GM21723 (cell line): ENCODE measurements around the gene IMPDH1.

Experiments
- ATAC-seq: cut with Tn5 transposase; IDR thresholded peaks from one replicate; pipeline ENCODE4 v1.9.1; 2021; ENCODE audit warnings: mild to moderate bottlenecking, moderate library complexity; ENCODE audit not compliant: unreplicated experiment

Gene IMPDH1

DNA sequence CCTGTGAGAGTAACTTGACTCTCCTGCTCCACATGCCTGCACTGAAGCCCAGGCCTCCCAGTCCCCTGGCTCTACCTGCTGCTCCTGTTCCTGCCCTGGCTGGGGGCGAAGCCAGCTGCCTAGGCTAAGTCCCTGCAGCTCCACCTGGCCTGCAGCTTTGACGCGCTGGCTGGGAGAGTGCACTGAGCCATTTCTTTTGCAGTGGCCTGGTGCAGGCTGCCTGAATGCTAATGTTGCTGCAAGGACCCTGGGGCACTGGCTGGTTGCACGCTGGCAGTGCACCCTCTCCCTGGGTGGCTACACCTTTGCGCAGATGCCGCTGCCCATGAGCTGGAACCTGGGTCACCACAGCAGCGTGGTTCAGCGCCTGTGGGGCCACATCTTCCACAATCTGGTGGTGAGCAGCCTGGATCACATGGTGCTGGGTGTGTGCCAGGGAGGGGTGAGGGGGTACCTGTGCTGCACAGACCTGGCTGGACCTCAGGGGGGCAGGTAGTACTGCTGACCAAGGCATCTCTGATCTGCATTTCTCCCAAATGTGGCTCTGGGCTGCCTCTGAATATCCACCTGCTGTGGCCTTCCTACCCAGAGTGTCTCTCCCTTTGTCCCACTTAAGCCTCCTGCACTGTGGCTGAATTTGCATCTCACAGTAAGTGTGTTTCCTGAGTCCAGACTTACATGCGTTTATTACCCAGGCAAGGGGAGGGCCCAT is 20.0 kb downstream of the IMPDH1 start:
- ATAC-seq, result no peak

DNA sequence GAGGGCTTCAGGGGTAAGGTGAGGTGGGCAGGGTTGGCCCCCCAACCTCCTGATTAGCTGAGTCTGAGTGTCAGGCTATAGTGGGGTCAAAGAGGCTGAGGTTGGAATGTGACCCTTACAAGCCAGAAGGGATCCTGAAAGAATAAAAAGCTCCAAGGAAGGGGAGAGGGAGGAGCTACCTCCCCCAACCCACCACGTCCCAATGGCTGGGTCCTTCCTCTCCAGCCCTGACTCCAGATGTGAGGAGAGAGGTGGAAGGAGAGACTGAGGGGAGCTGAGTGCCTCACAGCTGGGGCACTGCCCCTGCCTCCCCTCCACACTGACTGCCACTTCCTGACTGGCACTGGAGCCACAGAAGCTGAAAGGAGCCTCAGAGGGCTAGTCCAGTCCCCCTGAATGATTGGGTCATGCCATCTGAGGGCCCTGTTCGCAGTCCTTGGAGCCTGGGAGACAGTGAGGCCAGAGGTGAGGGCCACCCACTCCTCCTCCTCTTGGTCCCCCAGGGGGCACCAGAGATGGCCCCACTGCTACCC is 20.6 kb downstream of the IMPDH1 start:
- ATAC-seq, result no peak

DNA sequence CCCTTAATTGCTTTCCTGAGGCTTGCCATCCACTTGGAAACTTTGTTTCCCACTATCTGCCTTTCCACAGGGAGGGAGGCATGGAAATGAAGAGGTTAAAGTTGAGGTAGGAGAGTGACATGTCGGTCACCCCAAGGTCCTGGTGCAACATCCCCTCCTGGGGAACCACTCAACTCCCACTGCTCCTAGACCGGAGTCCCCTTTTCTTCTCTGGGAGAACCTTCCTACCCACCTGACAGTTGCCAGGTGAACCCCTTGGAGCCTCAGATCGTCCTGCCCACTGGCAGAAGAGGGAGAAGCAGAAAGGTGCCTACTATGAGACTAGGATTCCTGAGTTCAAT is 21.7 kb downstream of the IMPDH1 start:
- no peak for ATAC-seq

DNA sequence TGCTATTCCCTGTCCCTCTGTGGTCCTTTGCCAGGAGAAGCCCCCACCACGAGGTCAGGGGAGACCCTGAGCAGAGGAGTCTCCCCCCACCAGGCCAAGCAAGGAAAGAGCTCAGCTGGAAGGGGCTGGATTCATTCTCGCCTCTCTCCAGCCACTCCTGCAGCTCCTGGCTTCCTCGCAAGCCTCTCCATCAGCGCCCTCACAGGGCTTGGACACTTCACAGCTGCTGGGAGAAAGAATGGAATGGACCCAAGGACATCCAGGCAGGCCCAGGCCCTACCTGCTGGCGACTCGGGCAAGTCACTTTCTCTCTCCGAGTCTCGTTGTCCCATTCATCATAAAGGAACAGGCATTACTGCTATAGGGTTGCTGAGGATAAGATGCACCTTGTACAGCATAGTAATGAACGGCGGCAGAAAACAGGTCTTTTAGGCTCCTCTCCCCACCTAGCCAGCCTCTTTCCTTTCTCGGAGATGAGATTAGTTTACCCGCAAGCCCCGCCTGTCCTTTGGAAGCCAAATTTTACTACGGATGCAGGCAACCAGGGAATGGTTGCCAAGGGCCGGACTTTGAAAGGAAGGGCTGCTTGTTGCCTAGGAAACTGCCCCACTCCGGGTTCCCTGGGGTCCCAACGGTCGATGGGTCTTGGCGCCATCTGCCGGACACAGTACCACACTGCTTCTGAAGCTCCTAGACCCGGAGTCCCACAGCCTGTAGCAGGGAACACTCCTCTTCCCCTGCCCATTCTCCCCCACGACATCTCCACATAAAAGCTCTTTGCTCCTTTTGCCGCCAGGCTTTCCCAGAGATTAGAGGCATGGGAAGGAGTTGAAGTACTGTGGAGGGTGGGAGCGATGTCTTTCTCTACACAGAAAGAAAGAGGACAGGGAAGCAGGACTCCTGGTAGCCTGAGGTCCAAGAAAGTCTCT is 22.3 kb downstream of the IMPDH1 start:
- no peak for ATAC-seq

DNA sequence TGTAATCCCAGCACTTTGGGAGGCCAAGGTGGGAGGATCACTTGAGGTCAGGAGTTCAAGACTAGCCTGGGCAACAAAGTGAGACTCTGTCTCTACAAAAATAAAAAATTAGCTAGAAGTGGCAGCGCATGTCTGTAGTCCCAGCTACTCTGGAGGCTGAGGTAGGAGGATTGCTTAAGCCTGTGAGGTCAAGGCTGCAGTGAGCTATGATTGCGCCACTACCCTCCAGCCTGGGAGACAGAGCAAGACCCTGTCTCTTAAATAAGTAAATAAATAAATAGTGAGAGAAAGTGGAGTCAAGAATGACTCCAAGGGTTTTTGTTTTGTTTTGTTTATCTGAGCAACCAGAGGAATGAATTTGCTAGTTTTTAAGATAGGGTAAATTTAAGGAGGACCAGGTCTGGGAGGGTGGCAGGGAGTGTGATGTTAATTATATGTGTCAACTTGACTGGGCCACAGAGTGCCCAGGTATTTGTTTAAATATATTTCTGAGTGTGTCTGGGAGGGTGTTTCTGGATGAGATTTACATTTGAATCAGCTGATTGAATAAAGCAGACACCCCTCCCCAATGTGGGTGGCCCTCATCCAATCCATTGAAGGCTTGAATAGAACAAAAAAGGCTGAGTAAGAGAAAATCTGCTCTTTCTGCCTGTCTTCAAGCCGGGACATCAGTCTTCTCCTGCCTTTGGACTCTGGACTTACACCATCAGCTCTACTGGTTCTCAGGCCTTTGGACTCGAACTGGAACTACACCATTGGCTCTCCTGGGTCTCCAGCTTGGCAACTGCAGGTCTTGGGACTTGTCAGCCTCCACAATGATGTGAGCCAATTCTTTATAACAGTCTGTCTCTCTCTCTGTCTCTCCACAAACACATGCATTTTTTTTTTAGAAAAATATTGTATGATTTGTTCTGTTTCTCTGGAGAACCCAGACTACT is 23.5 kb downstream of the IMPDH1 start:
- no peak for ATAC-seq

DNA sequence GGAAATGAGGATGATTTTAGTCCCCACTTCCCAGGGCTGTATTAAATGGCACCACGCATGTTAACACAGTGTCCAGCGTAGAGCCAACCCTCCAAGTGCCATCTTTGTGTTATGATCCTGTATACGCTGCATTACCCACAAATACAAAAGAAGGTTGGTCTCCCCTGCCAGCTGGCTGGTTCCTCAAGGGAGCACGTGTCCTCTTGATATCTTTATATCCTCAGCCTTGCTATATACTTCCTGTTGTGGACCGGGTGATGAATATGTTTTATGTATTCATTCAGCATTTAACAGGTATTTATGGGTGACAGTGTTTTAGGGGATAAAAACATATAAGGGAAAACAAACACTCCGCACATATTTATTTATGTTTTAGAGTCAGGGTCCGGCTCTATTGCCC is 25.1 kb downstream of the IMPDH1 start:
- no peak for ATAC-seq

DNA sequence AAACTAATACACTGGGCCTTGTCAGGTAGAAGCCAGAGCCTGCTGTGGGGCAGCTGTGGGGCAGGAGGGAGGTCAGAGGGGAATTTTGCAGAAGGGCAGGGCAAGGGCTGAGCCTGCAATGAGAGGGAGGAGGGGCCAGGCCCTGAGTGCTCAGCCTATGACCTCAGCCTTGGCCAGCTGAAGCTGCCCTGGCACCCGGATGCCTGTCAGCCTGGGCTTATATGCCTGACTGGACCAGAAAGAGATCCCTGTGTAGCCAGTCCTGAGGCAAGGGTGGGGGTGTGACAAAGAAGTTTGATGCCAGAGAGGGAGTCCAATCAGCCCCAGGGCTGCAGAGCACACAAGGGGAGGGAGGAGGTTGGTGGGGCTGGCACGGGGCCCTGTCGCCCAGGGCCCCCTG is 26.0 kb downstream of the IMPDH1 start:
- ATAC-seq, result no peak

DNA sequence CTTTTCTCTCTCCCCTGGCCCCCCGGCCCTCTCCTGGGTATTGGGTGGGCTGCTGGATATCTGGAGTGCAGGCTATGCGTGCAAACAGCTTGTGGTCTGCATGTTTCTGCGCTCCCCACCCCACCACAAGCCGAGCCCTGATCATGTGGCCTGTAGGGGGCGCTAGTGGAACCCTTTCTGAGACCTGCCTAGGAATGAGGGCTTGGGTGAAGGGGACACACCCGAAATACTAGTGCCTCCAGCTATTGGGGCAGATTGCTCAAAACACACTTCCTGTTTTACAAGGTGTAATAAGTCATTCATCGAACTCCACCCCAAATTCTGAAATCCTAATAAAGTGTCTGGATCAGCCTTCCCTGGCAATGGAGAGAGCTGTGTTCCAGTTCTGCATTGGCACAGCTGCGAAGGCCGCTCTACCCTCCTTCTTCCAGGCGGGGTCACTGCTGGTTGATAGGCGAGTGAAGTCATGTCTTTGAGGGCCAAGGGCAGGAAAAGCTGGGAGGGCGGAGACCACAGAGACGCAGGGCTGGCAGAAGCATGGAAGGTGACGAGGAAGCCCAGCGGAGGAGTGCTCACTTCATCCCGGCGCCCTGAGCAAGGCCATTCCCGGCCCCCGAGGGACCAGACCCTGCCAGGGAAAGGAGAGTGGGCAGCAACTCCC is 28.5 kb downstream of the IMPDH1 start:
- no peak for ATAC-seq

DNA sequence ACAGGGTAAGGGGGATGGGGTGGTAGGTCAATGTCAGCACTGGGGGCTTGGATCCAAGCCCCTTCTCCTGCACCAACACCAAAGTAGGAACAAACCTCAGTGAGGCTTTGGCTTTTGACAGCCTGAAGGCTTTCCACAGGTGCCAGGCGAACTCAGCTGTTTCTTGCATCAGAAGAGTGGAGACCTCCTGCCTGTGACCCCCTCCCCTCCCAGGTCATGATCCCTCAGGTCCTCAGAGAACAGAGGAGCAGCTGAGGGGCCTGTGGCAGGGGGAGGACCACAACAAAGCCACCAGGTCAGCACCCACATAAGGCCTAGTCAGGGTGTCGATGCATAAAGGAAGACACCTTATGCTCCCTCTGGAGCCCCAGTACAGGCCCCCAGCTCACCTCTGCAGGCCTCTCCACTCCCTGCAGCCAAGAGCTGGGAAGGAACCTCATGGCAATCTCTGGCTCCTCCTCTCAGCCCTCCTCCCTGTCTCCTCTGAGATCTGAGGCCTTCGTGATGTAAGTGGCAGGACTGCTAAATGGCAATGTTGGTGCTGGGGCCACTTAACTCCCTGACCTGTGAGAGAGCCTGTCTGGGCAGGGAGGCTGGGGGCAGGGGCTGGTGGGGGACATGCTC is 29.2 kb downstream of the IMPDH1 start:
- no peak for ATAC-seq

DNA sequence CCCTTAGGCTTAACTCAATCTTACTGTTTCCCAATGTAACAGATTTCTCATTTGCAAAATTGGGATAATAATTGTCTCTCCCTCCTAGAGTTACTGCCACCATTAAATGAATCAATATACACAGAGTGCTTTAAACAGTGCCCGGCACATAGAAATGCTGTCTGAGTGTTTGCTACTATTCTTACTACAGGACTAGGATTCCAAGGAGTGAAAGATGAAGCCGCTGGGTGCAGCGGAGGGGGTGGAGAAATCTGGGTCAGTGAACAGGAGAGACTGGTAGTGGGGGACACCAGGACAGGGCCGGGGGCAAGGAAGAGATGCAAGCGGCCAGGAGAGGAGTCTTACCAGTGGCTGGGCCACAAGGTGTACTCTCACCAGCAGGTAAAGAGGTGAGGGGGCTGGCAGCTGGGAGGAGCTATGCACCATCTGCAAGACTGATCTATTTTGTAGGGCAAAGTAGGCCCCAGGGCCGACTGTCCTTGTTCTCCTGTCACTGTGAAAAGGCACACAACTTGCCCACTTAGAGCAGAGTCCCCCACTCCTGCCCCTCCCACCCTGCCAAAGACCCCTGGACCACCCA is 29.8 kb downstream of the IMPDH1 start:
- no peak for ATAC-seq

DNA sequence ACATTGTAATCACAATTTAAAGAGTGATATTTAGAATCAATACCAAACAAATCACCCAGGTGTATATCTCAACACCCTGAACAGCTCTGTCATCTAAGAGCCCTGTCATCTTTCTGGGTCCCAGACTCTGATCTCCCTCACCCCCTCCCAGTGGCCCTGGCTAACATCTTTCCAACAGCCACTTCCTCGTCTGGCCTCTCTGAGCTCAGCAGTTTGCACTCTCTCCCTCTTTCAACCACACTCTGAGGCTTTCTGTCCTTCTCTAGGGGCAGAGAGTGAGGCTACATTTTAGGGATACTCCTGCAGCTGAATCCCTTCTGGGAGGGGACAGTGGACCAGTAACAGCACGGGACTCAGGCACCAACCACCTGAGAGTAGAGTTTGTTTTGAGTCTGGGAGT is 31.1 kb downstream of the IMPDH1 start:
- ATAC-seq, result no peak

DNA sequence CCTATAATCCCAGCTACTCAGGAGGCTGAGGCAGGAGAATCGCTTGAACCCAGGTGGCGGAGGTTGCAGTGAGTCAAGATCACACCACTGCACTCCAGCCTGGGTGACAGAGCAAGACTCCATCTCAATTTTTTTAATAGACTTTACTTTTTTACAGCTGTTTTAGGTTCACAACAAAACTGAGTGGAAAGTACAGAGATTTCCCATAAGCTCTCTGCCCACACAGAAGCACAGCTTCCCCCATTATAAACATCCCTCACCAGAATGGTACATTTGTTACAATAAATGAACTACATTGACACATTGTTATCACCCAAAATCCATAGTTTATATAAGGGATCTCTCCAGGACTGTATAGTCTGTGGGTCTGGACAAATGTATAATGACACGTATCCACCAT is 33.7 kb downstream of the IMPDH1 start:
- no peak for ATAC-seq

DNA sequence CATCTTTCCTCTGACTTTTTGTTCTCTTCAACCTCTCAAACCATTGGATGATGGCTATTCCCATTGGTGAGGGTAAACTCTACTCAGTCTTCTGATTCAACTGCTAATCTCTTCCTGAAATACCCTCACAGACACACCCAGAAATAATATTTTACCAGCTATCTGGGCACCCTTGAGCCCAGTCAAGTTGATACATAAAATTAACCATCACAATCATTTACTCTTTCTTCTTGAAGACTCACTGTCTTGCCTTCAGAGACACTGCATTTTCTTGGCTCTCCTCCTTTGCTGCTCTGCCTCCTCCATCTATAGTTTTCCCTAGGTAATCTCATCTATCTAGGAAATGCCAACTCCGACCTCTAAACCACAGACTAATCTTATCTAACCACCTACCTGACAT is 35.7 kb downstream of the IMPDH1 start:
- ATAC-seq, result no peak

DNA sequence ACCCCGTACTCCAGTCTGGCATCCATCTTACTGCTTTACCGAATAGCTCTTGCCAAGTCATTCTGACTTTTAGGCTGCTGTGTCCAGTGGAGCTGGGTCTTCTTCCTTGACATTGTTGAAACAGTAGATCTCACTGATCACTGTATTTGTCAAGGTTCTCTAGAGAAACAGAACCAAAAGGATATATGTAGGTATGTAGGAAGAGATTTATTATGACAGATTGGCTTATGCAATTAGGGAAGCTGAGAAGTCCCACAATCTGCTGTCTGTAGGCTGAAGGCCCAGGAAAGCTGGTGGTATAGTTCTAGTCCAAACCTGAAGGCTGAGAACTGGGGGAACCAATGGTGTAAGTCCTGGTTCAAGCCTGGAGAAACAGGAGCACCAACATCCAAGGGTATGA is 36.2 kb downstream of the IMPDH1 start:
- no peak for ATAC-seq

DNA sequence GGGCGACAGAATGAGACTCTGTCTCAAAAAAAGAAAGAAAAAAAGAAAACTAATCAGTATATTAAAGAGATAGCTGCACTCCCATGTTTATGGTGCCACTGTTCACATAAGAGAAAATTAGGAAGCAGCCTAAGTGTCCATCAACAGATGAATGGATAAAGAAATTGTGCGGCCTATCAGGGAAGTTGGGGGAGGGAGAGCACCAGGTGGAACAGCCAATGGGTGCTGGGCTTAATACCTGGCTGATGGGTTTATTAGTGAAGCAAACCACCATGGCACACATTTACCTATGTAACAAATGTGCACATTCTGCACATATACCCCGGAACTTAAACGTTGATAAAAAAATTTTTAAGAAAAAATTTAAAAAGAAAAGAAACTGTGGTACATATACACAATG is 39.3 kb downstream of the IMPDH1 start:
- ATAC-seq, result no peak

DNA sequence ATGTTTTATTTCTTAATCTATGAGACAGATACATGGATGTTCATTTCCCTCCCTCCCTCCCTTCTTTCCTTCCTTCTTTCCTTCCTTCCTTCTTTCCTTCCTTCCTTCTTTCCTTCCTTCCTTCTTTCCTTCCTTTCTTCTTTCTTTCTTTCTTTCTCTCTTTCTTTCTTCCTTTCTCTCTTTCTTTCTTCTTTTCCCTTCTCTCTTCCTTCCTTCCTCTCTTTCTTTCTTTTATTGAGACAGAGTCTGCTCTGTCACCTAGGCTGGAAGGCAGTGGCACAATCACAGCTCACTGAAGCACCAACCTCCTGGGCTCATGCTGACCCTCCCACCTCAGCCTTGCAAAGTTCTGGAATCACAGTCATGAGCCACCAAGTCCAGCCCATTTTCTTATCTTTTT is 42.8 kb downstream of the IMPDH1 start:
- ATAC-seq, result no peak

DNA sequence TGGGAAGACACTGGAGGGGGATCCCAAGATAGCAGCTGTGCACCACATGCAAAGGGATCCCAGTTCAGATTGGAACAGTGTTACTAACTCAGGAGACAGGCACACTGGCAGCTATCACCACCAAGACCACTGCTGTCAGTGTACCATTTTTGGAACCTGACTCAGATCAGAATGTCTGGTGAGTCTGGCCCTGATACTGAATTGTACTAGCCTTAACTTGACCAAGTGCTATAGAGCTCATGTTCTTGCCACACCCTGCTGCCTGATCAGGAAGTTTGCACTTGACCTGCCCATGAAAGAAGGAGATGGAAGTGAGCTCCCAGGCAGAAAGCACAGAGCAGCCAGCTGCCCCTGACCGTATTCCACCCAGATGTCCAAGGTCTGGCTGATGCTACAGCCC is 43.5 kb downstream of the IMPDH1 start:
- ATAC-seq, result no peak

DNA sequence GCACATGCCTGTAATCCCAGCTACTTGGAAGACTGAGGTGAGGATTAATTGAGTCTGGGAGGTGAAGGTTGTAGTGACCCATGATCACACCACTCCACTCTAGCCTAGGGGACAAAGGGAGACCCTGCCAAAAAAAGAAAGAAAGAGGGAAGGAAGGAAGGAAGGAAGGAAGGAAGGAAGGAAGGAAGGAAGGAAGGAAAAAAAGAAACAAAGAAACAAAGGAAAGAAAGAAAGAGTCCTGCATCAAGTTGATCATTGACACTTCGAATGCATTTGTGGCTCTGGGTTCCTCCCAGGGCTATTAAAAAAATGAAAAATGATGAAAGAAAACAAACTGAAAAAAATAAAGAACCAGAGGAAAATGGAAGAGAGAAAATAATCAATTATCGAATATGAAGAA is 44.4 kb downstream of the IMPDH1 start:
- ATAC-seq, result no peak

DNA sequence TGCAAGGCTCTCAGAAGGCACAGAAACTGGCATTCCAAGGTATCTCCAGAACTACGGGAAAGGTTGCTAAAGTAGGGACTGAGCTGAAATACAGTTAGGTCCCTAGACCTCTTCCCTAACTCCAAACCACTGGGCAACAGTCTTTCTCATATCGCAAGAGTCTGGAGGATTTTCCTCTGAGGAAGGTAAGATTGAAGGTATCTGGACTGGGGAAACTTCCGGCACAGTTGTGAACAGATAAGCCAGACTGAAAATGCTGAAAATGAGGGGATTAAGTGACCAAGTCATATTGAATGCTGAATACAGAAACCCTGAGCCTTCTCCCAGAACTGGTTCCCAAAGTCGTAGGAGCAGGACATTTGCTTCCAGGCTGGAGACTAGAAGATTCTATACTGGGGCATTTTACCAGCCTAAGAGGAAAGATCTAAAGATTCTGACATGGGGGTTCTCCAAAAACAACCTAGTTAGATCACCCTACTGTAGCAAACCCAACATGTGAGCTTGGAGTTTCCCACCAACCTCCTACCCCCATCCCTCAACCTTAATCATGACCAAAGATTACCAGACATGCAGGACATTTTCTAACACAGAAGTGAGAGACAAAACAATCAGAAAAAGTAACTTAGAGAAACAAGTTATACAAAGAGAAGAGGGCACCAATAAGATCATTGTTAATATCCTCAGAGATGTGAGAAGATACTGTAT is 45.5 kb downstream of the IMPDH1 start:
- ATAC-seq, result no peak
